Measurements from ENCODE around the gene TRAT1. TPM values are rescaled to one million over a fixed set of nuclear protein-coding genes. Genes with fewer than 3 reads are reported as not detected.

Gene TRAT1
- total RNA-seq, 6 experiments from 2014 or later = not detected

DNA sequence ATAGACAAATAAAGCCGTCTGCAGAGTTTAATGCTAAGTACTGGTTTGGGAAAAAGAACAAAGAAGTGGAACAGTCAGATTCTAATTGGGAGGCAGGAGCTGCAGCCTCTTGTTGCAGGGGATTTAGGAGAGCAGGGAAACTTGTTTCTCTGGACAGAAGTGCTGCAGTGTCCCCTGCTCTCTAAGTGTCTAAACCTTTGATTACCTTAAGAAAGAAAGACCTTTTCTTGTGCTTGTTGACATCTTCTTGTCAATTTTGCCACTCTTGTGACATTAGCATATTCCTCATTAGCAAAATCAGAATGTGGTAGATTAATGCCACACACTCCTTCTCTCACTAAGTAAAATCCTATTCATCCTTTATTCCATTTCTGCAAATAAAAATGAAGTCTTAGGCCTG lies 38.8 kb downstream of the TRAT1 start:
- Mint-ChIP-seq H3K27ac (no peak overlapping the region), H3K4me1 (ENCODE audit: low read depth) (peaks cover 22% of the 10 kb centered on the region; the same call in 1 of the 2 replicates), H3K36me3 (ENCODE audit: low read depth) (no peaks in the 10 kb centered on the region), H3K4me3 (no peak overlapping the region), H3K27me3 (ENCODE audit: insufficient read depth) (peaks cover 2% of the 10 kb centered on the region; the same call in 1 of the 2 replicates), H3K9me3 (peaks cover 8% of the 10 kb centered on the region; the same call in 1 of the 2 replicates)
- no peak for TF ChIP-seq CTCF (IDR thresholded peaks at IDR 0.05)
- DNase-seq = no peak

- no peak overlapping the region for H3K27ac Mint-ChIP-seq
- H3K4me1 Mint-ChIP-seq (ENCODE audit: low read depth) = peaks cover 22% of the 10 kb centered on the region; the same call in 1 of the 2 replicates
- H3K27me3 Mint-ChIP-seq (ENCODE audit: insufficient read depth) = peaks cover 2% of the 10 kb centered on the region; the same call in 1 of the 2 replicates
- H3K36me3 Mint-ChIP-seq (ENCODE audit: low read depth) = no peaks in the 10 kb centered on the region
- H3K9me3 Mint-ChIP-seq = peaks cover 8% of the 10 kb centered on the region; the same call in 1 of the 2 replicates
- no peak for DNase-seq
- H3K4me3 Mint-ChIP-seq = no peak overlapping the region; the same call in 1 of the 2 replicates
- no peak for TF ChIP-seq CTCF (IDR thresholded peaks at IDR 0.05)
Observed at GRCh38 chr3:108862865-108863798, 40.5 kb downstream of the TRAT1 start.

DNA sequence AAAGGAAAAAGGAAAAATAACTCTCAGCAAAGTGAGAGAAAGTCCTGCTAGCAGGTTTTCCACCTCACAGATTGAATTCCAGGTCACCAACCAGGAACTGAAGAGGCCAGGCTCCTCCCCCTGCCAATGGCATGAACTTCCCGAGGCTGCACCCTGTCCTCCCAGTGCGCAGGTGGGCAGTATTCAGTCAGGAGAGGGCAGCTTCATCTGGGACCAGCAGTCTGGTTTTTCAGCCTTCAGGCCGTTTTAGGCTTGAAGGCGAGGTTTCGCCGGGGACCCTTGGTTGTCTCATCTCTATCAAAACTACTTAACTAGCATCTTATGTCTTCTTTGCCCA lies 41.2 kb downstream of the TRAT1 start:
- Mint-ChIP-seq H3K4me1 (ENCODE audit: low read depth) (peaks cover 22% of the 10 kb centered on the region; the same call in 1 of the 2 replicates), H3K4me3 (no peak overlapping the region; the same call in 1 of the 2 replicates), H3K27me3 (ENCODE audit: insufficient read depth) (peaks cover 2% of the 10 kb centered on the region; the same call in 1 of the 2 replicates), H3K27ac (no peak overlapping the region), H3K9me3 (peaks cover 9% of the 10 kb centered on the region; the same call in 1 of the 2 replicates), H3K36me3 (ENCODE audit: low read depth) (no peaks in the 10 kb centered on the region)
- no peak for TF ChIP-seq CTCF (IDR thresholded peaks at IDR 0.05)
- no peak for DNase-seq

- H3K4me3 Mint-ChIP-seq = no peak overlapping the region
- H3K27me3 Mint-ChIP-seq (ENCODE audit: insufficient read depth) = no peaks in the 10 kb centered on the region; the same call in 1 of the 2 replicates
- no peak for DNase-seq
- H3K27ac Mint-ChIP-seq = no peak overlapping the region
- H3K9me3 Mint-ChIP-seq = peaks cover 11% of the 10 kb centered on the region
- TF ChIP-seq CTCF (IDR thresholded peaks at IDR 0.05) = no peak
- H3K4me1 Mint-ChIP-seq (ENCODE audit: low read depth) = no peaks in the 10 kb centered on the region
- no peaks in the 10 kb centered on the region for H3K36me3 Mint-ChIP-seq (ENCODE audit: low read depth)
Observed at GRCh38 chr3:108877901-108878300, 55.3 kb downstream of the TRAT1 start.

DNA sequence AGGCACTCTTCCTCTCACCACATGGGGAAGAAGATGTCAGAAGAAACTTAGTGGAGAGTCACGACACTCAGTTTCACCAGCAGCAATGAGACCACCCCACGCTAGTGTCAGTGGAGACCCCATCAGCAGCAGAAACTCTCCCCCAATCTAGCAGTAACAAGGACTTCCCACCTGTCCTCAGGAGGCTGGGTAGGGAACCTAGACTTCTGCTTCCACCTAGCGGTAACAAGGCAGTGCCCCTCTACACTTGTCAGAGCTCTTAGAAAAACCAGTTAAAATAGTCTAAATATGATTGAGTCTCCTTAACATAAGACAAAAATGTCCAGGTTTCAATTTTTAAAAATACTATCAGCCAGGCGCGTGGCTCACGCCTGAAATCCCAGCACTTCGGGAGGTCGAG lies 57.3 kb downstream of the TRAT1 start:
- Mint-ChIP-seq H3K27ac (no peak overlapping the region), H3K36me3 (ENCODE audit: low read depth) (no peaks in the 10 kb centered on the region), H3K27me3 (ENCODE audit: insufficient read depth) (no peaks in the 10 kb centered on the region; the same call in 1 of the 2 replicates), H3K4me3 (no peak overlapping the region), H3K9me3 (peaks cover 11% of the 10 kb centered on the region), H3K4me1 (ENCODE audit: low read depth) (no peaks in the 10 kb centered on the region)
- no peak for DNase-seq
- no peak for TF ChIP-seq CTCF (IDR thresholded peaks at IDR 0.05)

Measured in HFFc6 (cell line).